Stomach (tissue), 9 donors: Measurements from ENCODE around the gene CDC25C. TPM values are rescaled to one million over a fixed set of nuclear protein-coding genes. Genes with fewer than 3 reads are reported as not detected.

Source experiments
- DNase-seq, 2 donors: peaks; one replicate each; pipeline versions ENCODE4 v3.0.0 to v3.0.0-alpha.2; 2013 to 2019
- H3K27ac ChIP-seq, 5 donors: fragments of 200-600 bp in 4 of 5; sonication (generic) in 4 of 5; one replicate each; pipeline ENCODE4 v1.5.1; 2013 to 2019; ENCODE audit warnings: mild to moderate bottlenecking in 1 of 5, moderate library complexity in 1 of 5
- H3K27me3 ChIP-seq, 3 donors: fragments of 200-600 bp; sonication (generic); one replicate each; pipeline ENCODE4 v1.5.1; 2017 to 2019; ENCODE audit warnings: mixed run types in 1 of 3
- H3K36me3 ChIP-seq, 4 donors: fragments of 200-600 bp; sonication (generic); 1 replicate in 3 of 4; 2 replicates in 1 of 4; pipeline ENCODE4 v1.5.1; 2016 to 2019
- H3K4me1 ChIP-seq, 4 donors: fragments of 200-600 bp; sonication (generic); one replicate each; pipeline ENCODE4 v1.5.1; 2016 to 2019
- H3K4me3 ChIP-seq, 4 donors: fragments of 200-600 bp; sonication (generic) in 3 of 4; one replicate each; pipeline ENCODE4 v1.5.1; 2016 to 2019; ENCODE audit warnings: mild to moderate bottlenecking in 1 of 4
- H3K9me3 ChIP-seq, 4 donors: fragments of 200-600 bp; sonication (generic); one replicate each; pipeline ENCODE4 v1.5.1; 2016 to 2019
- CTCF ChIP-seq, 7 experiments: fragments of 450-650 bp in 4 of 7; fragments of 200-600 bp in 3 of 7; sonication (generic) in 3 of 7; IDR thresholded peaks; one replicate each; pipeline ENCODE4 v1.5.1; 2016 to 2019; ENCODE audit warnings: antibody characterized with exemption in 7 of 7, control low read depth in 2 of 7, mild to moderate bottlenecking in 1 of 7
- EP300 ChIP-seq: sonication (generic); formaldehyde crosslinking; IDR thresholded peaks from one replicate; pipeline ENCODE4 v1.6.1; 2017; ENCODE audit warnings: antibody characterized with exemption
- POLR2A ChIP-seq, 4 donors: fragments of 450-650 bp; IDR thresholded peaks; one replicate each; pipeline ENCODE4 v1.6.1; 2016; ENCODE audit warnings: antibody characterized with exemption in 4 of 4, control low read depth in 2 of 4, mild to moderate bottlenecking in 1 of 4, moderate library complexity in 1 of 4
- POLR2AphosphoS5 ChIP-seq, 3 donors: sonication (generic); formaldehyde crosslinking; IDR thresholded peaks; one replicate each; pipeline ENCODE4 v1.6.1; 2016; ENCODE audit warnings: antibody characterized with exemption in 3 of 3
- WGBS, 5 donors: extraction: QIAGEN DNeasy Blood & Tissue Kit in 3 of 5; methylation state at CpG; one replicate each; pipeline versions ENCODE4 v1.1.5 to v1.1.7; 2013 to 2018; 5-methylcytosine and 5-hydroxymethylcytosine counted together
- intact Hi-C: fragments of 100-400 bp; cut with DNase I; formaldehyde crosslinking; loops from one replicate; pipeline ENCODE4 v1.15.1; 2023; ENCODE audit warnings: low total_unique reads
- polyA plus RNA-seq, 3 donors: library from polyadenylated mRNA; stranded (reverse); fragments of 200-250 nt; gene quantifications; one replicate each; pipeline ENCODE4 v1.2.3, GENCODE V29; 2013
- total RNA-seq, 5 donors: library from RNA; depleted of rRNA; stranded (reverse); fragments of >200 nt; gene quantifications; one replicate each; pipeline versions ENCODE4 v1.1.0 to v1.2.3, GENCODE V29; 2014 to 2016
- donor health status: healthy with polysubstance abuse.
- donor health status: Bipolar disorder and iron deficiency.
- donor health status: healthy.

Gene CDC25C
- total and polyA plus RNA-seq, 8 donors, result 0.75 to 4.1 (median 2.1) TPM; not detected in 3

GRCh38 chr5:138360941-138361452 is 29.4 kb upstream of the CDC25C start:
- intact Hi-C loops, result no loop called here
- TF ChIP-seq CTCF (IDR thresholded peaks at IDR 0.05) (no peak), POLR2AphosphoS5 (IDR thresholded peaks at IDR 0.05) (no peak), EP300 (no peak), POLR2A (IDR thresholded peaks at IDR 0.05) (no peak)
- peaks cover 0 to 5% (median 0%) of the 10 kb centered on the region in 4 donors for H3K36me3 ChIP-seq
- H3K4me1 ChIP-seq, result peaks cover 2 to 50% (median 22%) of the 10 kb centered on the region in 4 donors
- DNase-seq, result no peak
- no peak overlapping the region for H3K27ac ChIP-seq
- H3K27me3 ChIP-seq, result no peaks in the 10 kb centered on the region
- H3K9me3 ChIP-seq, result no peaks in the 10 kb centered on the region
- 81 to 100% (median 96%) methylated on average over 1 of the region's 1 CpG for WGBS, 5 donors
- H3K4me3 ChIP-seq, result no peak overlapping the region

- no peak overlapping the region for H3K27ac ChIP-seq
- intact Hi-C loops, result no loop called here
- 51 to 67% (median 61%) methylated on average over 3 of the region's 3 CpGs for WGBS, 5 donors
- no peak for DNase-seq
- peaks cover 0 to 4% (median 0%) of the 10 kb centered on the region in 4 donors for H3K36me3 ChIP-seq
- TF ChIP-seq POLR2A (IDR thresholded peaks at IDR 0.05), result no peak
- TF ChIP-seq CTCF (IDR thresholded peaks at IDR 0.05), result no peak
- TF ChIP-seq POLR2AphosphoS5 (IDR thresholded peaks at IDR 0.05), result no peak
- no peak for TF ChIP-seq EP300
- H3K4me1 ChIP-seq, result peaks cover 12 to 59% (median 34%) of the 10 kb centered on the region in 4 donors
- H3K27me3 ChIP-seq, result no peaks in the 10 kb centered on the region
- H3K9me3 ChIP-seq, result no peaks in the 10 kb centered on the region
- H3K4me3 ChIP-seq, result no peak overlapping the region
Observed at GRCh38 chr5:138359621-138360020, 28.0 kb upstream of the CDC25C start.

GRCh38 chr5:138354926-138355378 is 23.3 kb upstream of the CDC25C start:
- Histone ChIP-seq H3K4me3 (peak overlapping the region in 2 of 4 donors; percentile 82 to 92), H3K4me1 (peaks cover 18 to 48% (median 30%) of the 10 kb centered on the region in 4 donors), H3K27ac (peak overlapping the region in 3 of 5 donors; percentile 98 to 99 (median 99)), H3K36me3 (peaks cover 0 to 2% (median 0%) of the 10 kb centered on the region in 4 donors), H3K27me3 (no peaks in the 10 kb centered on the region), H3K9me3 (peaks cover 0 to 6% (median 0%) of the 10 kb centered on the region in 4 donors)
- WGBS, 5 donors, result 19 to 28% (median 26%) methylated on average over 6 of the region's 6 CpGs
- TF ChIP-seq CTCF (IDR thresholded peaks at IDR 0.05) (no peak), EP300 (no peak), POLR2A (IDR thresholded peaks at IDR 0.05) (no peak), POLR2AphosphoS5 (IDR thresholded peaks at IDR 0.05) (no peak)
- intact Hi-C loops, result no loop called here
- peak in 1 of 2 donors; percentile 75 for DNase-seq

- H3K27ac ChIP-seq, result peak overlapping the region in 4 of 5 donors; percentile 96 to 99 (median 98)
- H3K4me3 ChIP-seq, result peak overlapping the region; percentile 82 to 92 (median 88)
- no peak for DNase-seq
- H3K4me1 ChIP-seq, result peaks cover 16 to 42% (median 28%) of the 10 kb centered on the region in 4 donors
- H3K9me3 ChIP-seq, result peaks cover 0 to 6% (median 0%) of the 10 kb centered on the region in 4 donors
- H3K36me3 ChIP-seq, result peaks cover 0 to 8% (median 2%) of the 10 kb centered on the region in 4 donors
- TF ChIP-seq POLR2A (IDR thresholded peaks at IDR 0.05) (no peak), EP300 (no peak)
- no peaks in the 10 kb centered on the region for H3K27me3 ChIP-seq
- intact Hi-C loops, result no loop called here
- 11 to 18% (median 17%) methylated on average over 5 of the region's 5 CpGs for WGBS, 5 donors
Observed at GRCh38 chr5:138354387-138354786, 22.8 kb upstream of the CDC25C start.
